GM12878 (cell line): Measurements from ENCODE around the gene ZBTB49.

Experiments used
- KDM1A ChIP-seq: fragments of 200-600 bp; sonication (generic); IDR thresholded peaks from 2 replicates; pipeline ENCODE4 v1.6.1; 2016; ENCODE audit warnings: borderline replicate concordance
- NFIC ChIP-seq: IDR thresholded peaks from 2 replicates; pipeline ENCODE4 v1.6.1; 2012; ENCODE audit warnings: low read depth, mild to moderate bottlenecking, inconsistent platforms, low read length, moderate library complexity
- NFYB ChIP-seq: IDR thresholded peaks from 2 replicates; pipeline ENCODE4 v1.6.1; 2011; ENCODE audit warnings: low read depth, mild to moderate bottlenecking, low read length, improper control_type of control experiment, moderate library complexity; ENCODE audit not compliant: insufficient read depth
- NRF1 ChIP-seq: conservative IDR thresholded peaks from 2 replicates; pipeline ENCODE4 v1.6.1; 2011; ENCODE audit warnings: mild to moderate bottlenecking, low read depth, low read length, improper control_type of control experiment
- TF ChIP-seq, protein P1 (sequence below), 3 experiments: IDR thresholded peaks in 2 of 3; conservative IDR thresholded peaks in 1 of 3; 2 replicates each; pipeline ENCODE4 v1.5.1; 2011; ENCODE audit warnings: low read depth in 3 of 3, low read length in 3 of 3, mild to moderate bottlenecking in 3 of 3, control low read depth in 2 of 3, moderate library complexity in 2 of 3, inconsistent platforms in 1 of 3, mixed read lengths in 1 of 3; ENCODE audit not compliant: control insufficient read depth in 2 of 3, insufficient read depth in 1 of 3; ENCODE audit errors: extremely low read depth in 1 of 3

DNA sequence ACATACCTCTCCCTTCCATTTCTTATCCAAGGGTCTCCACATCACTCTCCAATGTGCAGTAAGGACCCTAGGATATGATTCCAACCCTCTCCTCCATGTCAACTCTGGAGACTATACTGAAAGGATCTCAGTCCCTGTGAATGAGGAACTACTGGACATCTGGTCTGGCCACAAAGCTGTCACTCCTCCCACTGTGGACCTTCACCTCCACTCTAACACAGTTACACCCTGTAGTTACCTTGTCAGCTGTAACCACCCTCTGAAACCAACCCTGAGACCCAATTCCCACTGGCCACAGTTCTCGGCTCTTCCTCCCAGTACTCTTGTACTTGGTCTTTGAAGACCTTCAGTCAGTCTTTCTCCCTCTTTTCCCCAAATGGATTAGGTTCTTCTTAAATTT, 44.9 kb upstream of the ZBTB49 start:
- TF ChIP-seq KDM1A (no peak), NFYB (no peak), NRF1 (no peak), NFIC (no peak)
- TF ChIP-seq, protein P1, sequence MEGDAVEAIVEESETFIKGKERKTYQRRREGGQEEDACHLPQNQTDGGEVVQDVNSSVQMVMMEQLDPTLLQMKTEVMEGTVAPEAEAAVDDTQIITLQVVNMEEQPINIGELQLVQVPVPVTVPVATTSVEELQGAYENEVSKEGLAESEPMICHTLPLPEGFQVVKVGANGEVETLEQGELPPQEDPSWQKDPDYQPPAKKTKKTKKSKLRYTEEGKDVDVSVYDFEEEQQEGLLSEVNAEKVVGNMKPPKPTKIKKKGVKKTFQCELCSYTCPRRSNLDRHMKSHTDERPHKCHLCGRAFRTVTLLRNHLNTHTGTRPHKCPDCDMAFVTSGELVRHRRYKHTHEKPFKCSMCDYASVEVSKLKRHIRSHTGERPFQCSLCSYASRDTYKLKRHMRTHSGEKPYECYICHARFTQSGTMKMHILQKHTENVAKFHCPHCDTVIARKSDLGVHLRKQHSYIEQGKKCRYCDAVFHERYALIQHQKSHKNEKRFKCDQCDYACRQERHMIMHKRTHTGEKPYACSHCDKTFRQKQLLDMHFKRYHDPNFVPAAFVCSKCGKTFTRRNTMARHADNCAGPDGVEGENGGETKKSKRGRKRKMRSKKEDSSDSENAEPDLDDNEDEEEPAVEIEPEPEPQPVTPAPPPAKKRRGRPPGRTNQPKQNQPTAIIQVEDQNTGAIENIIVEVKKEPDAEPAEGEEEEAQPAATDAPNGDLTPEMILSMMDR (IDR thresholded peaks at IDR 0.05 in 2 of 3, conservative IDR thresholded peaks at IDR 0.05 in 1 of 3; ENCODE audit: control insufficient read depth in 2 of 3, extremely low read depth in 1 of 3, insufficient read depth in 1 of 3, low read depth in 3 of 3, low read length in 3 of 3), result no peak
